NCI-H82 treated with DMSO at 0.1 percent for 48 hours (cell line): ENCODE data around the gene NOL3.

Experiments used
- DNase-seq: peaks from one replicate; lab custom pipeline; 2025; ENCODE audit not compliant: unreplicated experiment; lab: John Stamatoyannopoulos, UW

The NOL3 gene

DNA sequence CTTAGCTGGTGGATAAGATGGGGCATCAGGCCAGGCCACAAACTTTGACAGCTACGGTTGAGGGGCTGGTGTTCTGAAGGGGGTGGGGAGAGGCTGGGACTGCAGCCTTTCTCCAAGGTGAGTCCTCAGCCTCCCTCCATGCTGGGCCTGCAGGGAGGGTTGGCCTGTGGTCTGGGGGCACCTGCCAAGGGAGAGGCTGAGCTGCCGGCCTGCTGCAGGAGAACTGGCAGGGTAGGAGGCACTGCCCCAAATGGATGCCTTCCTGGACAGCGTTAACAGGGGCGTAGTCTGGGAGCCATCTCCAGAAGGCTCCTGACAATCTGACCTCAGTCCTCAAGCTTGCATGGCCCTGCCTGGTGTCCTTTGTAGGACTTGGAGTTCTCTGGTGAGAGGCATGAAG, 33.7 kb downstream of the NOL3 start:
- DNase-seq: no peak

DNA sequence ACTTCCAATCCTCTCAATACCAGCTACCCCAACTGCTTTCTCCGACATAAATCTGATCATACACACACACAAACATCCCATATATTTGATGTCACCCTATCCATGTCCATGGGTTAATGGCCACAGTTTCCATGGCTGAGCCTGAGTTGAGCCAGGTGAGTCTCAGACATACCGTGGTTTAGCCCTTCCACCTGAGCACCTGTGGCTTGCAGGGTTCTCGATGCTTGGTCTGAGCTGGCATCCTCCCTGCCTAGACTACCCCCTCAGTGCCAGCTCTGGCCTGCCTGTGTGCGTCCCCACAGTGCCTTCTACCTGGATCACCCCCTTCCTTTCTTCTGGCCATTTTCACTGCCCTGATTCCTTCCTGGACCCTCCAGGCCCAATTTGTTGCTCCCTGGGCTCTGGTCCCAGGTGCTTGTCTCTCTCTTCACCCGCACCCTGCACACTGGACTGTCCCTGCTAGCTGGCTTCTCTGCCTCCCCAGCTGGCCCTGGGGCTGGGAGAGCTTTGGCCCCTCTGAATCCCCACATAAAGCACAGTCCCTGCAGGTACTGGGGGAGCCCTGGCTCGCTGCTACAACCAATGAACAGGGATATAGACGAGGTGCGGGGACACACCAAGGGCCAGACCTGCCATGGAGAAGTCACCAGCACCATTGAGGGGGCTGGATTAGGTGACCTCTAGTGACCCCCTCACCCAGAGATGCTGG, 35.9 kb downstream of the NOL3 start:
- no peak for DNase-seq

DNA sequence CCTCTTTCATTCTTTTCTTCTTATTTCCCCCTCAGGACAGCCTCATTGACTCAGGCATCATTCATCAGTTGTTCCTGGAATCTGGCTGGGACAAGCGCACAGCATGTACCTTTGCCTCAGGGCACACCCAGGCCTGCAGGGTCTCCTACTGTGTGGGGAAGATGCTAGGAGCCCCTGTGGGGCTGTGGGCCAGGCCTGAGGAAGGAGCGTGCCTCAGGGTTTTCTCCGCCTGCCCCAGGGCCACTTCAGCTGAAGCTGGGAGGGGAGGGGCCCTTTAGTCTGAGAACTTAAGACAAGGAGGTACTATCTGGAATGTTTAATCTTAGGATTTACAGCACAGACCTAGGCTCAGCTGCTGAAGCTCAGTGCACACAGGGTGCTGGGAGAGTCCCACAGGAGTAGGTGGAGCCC, 36.5 kb downstream of the NOL3 start:
- no peak for DNase-seq

DNA sequence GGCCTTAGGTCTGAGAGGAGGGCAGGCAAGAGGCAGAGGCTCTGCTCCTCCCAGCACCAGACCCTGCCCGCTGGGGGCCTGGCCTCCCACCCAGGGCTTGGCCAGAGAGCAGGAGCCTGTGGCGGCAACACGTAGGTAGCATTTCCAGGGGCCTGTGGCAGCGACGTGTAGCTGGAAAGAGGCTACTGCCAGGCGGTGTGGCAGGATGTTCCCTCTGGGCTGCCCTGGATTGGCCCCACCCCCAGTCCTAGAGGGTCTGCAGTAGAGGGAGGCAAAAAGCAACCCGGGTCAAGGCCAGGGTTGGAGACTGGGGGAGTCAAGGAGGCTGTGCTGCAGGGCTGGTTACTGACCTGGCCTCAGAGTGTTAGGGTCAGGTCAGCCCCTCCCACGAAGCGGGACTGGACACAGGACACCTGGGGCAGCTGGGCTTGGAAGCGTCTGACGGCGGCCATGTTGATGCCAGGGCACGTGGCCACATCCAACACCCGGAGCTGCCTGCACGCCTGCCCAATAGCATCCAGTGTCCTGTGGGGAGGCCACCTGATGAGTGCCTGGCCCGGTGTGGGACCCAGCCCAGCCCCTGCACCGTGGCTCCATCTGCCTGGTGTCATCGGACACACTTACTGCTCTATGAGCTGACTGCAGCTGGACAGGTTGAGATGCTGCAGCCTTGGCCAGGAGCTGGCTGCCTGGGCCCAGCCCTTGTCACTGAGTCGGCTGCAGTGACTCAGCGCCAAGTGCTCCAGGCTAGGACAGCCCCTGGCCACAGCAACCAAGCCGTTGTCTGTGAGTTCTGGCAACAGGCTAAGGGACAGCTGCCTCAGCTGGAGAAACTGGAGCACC, 37.1 kb downstream of the NOL3 start:
- no peak for DNase-seq

DNA sequence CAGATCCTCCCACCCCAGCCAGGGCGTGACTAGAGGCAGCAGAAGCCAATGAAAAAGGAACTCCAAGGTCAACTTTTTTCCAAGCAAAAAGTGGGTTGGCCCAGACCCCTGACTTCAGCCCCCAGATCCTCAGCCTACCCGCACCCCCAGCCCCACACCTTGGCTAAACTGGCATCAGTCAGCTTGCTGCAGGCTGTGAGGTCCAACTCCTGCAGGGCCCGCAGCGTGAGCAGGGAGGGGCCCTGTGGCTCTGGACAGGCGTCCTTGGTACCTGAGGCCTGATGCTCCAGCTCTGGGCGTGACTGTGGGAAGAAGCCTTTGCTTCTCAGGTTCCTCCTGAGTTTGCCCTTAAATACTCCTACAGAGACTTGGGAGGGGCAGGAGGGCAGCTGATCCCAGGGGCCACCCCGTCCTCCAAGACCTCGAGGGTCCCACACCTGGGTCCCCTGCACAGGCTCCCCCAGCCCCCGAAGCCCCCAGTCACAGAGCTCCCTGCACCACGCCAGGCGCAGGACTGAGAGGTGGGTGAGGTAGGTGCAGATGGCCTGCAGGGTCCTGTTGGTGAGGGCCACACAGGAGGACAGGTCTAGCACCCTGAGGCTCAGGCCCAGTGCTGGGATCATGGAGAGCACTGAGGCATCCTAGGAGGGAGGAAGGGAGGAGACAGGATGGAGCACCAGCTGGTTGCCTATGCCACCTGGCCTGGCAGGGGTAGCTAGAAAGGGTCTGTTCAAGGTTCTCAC, 38.0 kb downstream of the NOL3 start:
- no peak for DNase-seq

DNA sequence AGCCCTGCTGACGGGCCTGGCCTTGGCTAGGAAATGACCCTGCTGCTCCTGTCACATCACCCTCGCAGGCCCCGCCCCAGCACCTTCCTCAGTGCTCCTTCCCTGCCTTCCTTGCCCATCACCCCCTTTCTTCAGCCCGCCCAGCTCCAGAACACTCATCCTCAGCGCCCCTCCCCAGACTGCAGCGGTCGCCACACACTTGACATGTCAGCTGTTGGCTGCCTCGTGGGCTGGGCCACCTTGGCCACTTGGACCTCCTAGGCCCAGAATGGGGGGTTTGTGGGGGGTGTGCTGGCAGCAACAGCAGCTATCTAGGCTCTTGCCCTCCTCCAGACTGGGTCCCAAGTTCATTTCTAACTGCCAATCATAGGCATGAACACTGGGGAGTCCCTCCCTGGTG, 39.2 kb downstream of the NOL3 start:
- DNase-seq: no peak

DNA sequence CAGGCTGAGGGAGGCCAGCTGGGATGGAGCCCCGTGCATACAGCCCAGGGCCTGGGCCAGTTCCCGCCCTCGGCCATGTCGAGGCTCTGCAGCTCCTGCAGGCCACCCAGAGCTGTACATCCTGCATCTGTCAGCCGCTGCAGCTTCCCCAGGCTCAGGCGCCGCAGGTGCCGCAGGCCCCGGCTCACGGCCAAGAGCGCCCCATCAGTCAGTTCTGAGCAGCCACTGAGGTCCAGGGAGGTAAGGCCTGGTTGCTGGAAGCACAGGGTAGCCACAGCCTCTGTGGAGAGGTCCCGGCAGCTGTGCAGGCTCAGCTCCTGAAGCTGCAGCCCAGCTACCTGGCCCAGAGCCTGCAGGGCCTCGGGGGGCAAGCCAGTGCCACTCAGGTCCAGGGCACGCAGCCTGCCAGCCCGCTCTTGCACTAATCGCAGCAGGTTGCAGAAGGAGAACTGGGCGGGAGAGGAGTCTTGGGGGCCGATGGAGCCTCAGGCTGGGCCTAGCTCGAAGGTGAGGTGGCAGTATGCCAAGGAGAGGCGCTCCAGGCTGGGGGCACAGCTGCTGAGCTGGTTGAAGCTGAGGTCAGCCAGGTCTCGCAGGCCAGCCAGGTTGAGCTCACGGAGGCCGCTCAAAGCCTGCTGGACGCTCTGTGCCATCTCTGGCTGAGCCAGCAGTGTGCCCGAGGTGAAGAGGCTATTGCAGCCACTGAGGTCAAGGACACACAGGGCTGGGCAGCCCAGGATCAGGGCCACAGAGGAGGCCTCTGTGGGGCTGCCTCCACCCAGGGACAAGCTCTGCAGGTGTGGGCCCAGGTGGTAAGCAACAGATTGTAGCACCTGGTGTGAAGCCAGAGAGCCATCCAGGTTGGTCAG, 40.0 kb downstream of the NOL3 start:
- no peak for DNase-seq

DNA sequence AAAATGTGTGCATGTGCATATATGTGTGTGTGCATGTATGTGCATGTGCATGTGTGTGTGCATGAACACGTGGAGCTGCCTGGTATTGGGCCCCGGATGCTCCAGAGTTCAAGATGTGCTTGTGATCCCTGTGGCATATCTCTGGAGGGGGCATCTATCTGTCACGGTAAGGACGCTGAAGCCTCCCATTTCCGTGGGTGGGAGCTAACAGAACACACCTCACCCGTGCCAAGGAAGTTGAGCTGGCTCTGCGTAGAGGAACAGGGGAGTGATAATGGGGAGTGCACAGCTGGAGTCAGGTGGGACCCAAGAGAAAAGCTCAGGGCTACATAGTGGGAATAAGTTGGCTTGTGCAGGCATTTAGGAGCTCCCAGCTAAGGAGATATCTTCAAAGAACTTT, 41.3 kb downstream of the NOL3 start:
- no peak for DNase-seq

DNA sequence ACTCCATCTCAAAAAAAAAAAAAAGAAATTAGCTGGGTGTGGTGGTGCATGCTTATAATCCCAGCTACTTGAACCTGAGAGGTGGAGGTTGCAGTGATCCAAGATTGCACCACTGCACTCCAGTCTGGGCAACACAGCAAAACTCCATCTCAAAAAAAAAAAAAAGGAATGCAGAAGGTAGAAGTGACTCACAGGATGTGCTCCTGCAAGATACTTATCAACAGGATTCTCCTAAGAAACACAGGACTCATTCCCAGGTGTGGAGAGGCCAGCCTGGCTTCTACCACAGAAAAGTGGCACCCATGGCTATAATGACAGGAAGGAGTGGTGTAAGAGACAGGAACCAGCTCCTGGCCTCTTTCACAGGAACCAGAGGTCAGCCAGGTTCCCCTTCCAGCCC, 42.4 kb downstream of the NOL3 start:
- no peak for DNase-seq

DNA sequence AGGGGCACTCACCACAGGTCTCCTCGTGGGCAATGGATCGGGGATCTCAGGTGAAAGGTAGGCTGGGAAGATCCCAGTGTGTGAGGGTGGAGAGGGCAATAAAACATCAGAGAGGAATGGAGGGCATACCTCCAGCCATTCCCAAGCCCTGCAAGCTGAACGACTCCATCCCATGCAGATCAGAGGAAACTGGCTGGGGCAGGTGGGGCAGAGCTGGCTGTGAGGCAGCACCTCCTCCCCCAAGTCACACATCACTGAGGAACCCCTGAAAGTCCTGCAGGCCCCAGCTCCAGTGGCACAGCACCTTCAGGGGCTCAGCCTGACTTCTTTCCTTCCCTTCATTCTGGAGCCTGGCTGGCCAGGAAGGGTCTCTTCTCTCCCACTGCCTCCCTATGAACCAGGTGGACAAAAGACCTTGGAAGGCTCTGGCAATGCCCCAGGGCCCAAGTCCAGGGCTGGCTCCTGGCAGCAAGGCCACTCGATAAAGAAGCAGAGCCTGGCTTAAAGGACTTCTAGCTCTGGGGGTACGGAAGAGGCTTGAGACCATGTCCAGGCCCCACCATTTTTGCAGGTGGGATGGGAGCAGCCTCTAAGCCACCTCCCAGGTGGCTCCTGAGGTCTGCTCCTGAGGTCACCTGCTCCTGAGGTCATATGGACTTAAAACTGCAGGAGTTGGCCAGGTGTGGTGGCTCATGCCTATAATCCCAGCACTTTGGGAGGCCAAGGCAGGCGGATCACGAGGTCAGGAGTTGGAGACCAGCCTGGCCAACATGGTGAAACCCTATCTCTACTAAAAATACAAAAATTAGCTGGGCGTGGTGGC, 43.1 kb downstream of the NOL3 start:
- DNase-seq: no peak

DNA sequence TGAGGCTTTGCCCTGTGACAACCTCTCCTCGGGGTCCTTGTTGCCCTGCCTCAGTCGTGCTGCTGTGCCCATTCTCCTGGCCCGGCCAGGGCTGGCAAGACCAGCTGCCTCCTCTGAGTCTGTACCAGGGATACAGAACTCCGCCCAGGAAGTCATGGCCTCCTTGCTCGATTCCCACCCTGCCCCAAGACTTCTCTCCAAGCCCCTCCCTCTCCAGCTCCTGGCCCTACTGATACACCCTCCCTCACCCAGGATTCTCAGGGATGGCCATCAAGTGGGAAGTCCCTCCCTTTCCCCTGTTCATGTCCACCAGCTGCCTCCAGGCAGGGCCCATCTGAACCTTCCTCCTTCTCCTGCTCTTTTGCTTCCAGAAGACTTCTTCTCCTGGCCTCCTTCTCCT, 45.4 kb downstream of the NOL3 start:
- DNase-seq: no peak

DNA sequence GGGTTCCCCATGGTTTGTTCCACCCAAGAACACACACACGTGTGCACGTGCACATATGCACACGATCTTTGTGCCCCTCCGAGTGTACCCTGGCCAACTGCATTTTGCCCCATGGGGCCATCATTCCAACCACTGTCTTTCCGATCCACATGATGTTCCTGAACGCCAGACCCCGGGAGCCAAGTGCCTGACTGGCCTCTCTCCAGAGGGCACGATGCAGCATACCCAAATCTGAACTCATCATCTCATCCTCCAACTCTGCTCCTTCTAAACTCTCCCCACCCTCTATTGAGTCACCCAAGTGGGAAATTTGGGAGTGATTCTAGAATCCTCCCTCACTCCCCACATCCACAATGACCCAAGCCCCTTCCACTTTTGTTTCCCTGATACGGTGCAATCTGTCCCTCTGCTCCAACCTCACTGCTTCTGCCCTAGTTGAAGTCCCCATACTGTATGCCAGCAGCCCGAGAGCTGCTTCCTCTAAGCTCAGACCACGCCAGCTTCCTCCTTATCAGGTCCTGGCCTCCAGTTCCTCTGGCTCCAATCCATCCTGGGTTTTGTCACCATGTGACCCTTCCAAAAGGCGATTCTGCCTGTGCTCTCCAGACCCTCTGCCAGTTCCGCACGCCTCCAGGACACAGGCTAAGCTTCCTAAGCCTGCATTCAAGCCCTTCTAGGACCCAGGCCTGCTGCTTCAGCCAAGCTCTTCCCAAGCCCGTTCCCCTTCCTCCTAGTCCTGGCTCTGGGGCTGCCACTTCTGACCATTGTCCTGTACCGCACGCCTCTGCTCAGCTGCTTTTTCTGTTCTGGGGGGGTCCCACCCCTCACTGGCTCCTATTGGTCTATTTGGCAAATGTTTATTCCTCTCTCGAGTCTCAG, 46.5 kb downstream of the NOL3 start:
- DNase-seq: no peak

DNA sequence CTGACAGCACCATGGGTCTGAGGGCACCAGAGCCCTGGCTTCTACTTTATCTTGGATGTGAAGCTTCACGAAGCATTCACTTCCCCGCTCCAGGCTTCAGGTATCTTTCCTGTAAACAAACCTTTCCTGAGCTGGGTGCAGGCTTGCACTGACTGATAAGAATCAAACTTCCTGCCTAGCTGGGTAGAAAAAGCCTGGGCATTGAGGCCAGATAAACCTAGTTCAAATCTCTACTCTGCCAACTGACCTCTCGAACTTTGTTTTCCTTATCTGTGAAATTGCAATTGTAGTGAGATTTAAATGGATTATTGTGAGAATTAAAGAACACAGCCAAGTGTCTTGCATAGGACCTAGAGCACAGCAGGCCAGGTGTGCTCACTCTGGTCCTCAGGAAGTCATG, 53.7 kb downstream of the NOL3 start:
- no peak for DNase-seq
